A549 (cell line): ENCODE data around the gene FAM120B. TPM values are rescaled to one million over a fixed set of nuclear protein-coding genes. Genes with fewer than 3 reads are reported as not detected.

Source experiments
- ATAC-seq, 2 experiments: fragments of 200-7000 bp in 1 of 2; fragments of >200 bp in 1 of 2; cut with Nextera tagmentation in 1 of 2; cut with Tn5 transposase in 1 of 2; 3 replicates each; pipeline versions ENCODE4 v1.8.0 to v1.9.1; 2018 to 2020; ENCODE audit warnings: mild to moderate bottlenecking in 1 of 2, moderate library complexity in 1 of 2
- CTCF ChIA-PET: fragments of 300-600 bp; sonication (Branson Sonifier 250); formaldehyde crosslinking; extraction: SDS; loops from one replicate; lab custom pipeline; 2021; ENCODE audit warnings: antibody characterized with exemption, inconsistent platforms; lab: Yijun Ruan, JAX
- POLR2A ChIA-PET: fragments of 350-600 bp; formaldehyde crosslinking; extraction: SDS; loops from one replicate; lab custom pipeline; 2021; ENCODE audit warnings: antibody characterized with exemption, inconsistent platforms; lab: Yijun Ruan, JAX
- DNase-seq, 2 experiments: peaks; one replicate each; pipeline versions ENCODE4 v3.0.0 to v3.0.0-alpha.2; 2011 to 2016; ENCODE audit warnings: low read depth in 1 of 2, low spot score in 1 of 2
- FAIRE-seq: peaks from 2 replicates; lab custom pipeline; 2011; peaks lifted over from hg19 to GRCh38; lab: Jason Lieb, UNC
- H3K27ac ChIP-seq, 2 experiments: fragments of >200 bp; sonication (Bioruptor Twin); formaldehyde crosslinking; 3 replicates each; pipeline ENCODE4 v1.5.1; 2016 to 2017
- H3K4me1 ChIP-seq: fragments of >200 bp; sonication (Bioruptor Twin); formaldehyde crosslinking; 3 replicates; pipeline ENCODE4 v1.6.1; 2016
- H3K4me2 ChIP-seq: fragments of >200 bp; sonication (Bioruptor Twin); formaldehyde crosslinking; 3 replicates; pipeline ENCODE4 v1.6.1; 2016
- H3K4me3 ChIP-seq: fragments of >200 bp; sonication (Bioruptor Twin); formaldehyde crosslinking; 3 replicates; pipeline ENCODE4 v1.5.1; 2016
- H3K9me3 ChIP-seq: fragments of >200 bp; sonication (Bioruptor Twin); formaldehyde crosslinking; 3 replicates; pipeline ENCODE4 v1.6.1; 2016
- ATOH8 ChIP-seq: fragments of 250-450 bp; sonication (Bioruptor Pico); IDR thresholded peaks from 2 replicates; pipeline ENCODE4 v1.5.0; 2020; ENCODE audit warnings: low read depth, mild to moderate bottlenecking, moderate library complexity
- CBX8 ChIP-seq: fragments of 200-600 bp; sonication (generic); IDR thresholded peaks from 2 replicates; pipeline ENCODE4 v1.6.1; 2016
- CEBPB ChIP-seq, 2 experiments: fragments of >200 bp in 1 of 2; sonication (Bioruptor Twin) in 1 of 2; formaldehyde crosslinking in 1 of 2; IDR thresholded peaks; 2 replicates each; pipeline ENCODE4 v1.6.1; 2012 to 2016
- CHD2 ChIP-seq: fragments of 150-350 bp; IDR thresholded peaks from 2 replicates; pipeline ENCODE4 v1.6.1; 2014; ENCODE audit warnings: low read length; ENCODE audit not compliant: partially characterized antibody
- CHD4 ChIP-seq: fragments of 200-600 bp; sonication (generic); IDR thresholded peaks from 2 replicates; pipeline ENCODE4 v1.6.1; 2016; ENCODE audit warnings: antibody characterized with exemption, mild to moderate bottlenecking, borderline replicate concordance
- CTCF ChIP-seq: fragments of >200 bp; sonication (Bioruptor Twin); formaldehyde crosslinking; IDR thresholded peaks from 3 replicates; pipeline ENCODE4 v1.5.1; 2016
- E2F6 ChIP-seq: IDR thresholded peaks from 2 replicates; pipeline ENCODE4 v1.6.1; 2012; ENCODE audit warnings: low read depth, borderline replicate concordance
- ELK1 ChIP-seq: fragments of 150-350 bp; IDR thresholded peaks from 2 replicates; pipeline ENCODE4 v1.6.1; 2014; ENCODE audit warnings: low read depth, mild to moderate bottlenecking, low read length
- FOXS1 ChIP-seq: fragments of 250-450 bp; sonication (Bioruptor Pico); IDR thresholded peaks from 2 replicates; pipeline ENCODE4 v1.5.0; 2020; ENCODE audit warnings: mild to moderate bottlenecking, moderate library complexity
- GATA3 ChIP-seq: IDR thresholded peaks from 2 replicates; pipeline ENCODE4 v1.6.1; 2012; ENCODE audit warnings: borderline replicate concordance
- HES2 ChIP-seq: fragments of >200 bp; sonication (Bioruptor Twin); formaldehyde crosslinking; IDR thresholded peaks from 2 replicates; pipeline ENCODE4 v1.6.1; 2016
- HMGXB4 ChIP-seq: fragments of 250-450 bp; sonication (Bioruptor Pico); IDR thresholded peaks from 2 replicates; pipeline ENCODE4 v1.5.0; 2021; ENCODE audit warnings: mild to moderate bottlenecking, moderate library complexity, borderline replicate concordance
- KDM5A ChIP-seq: fragments of 200-600 bp; sonication (generic); IDR thresholded peaks from 2 replicates; pipeline ENCODE4 v1.6.1; 2016; ENCODE audit warnings: antibody characterized with exemption, mild to moderate bottlenecking
- MYC ChIP-seq: IDR thresholded peaks from 2 replicates; pipeline ENCODE4 v1.6.1; 2012; ENCODE audit warnings: mild to moderate bottlenecking, inconsistent platforms, low read length, improper control_type of control experiment, borderline replicate concordance
- NFE2L2 ChIP-seq: fragments of 150-350 bp; conservative IDR thresholded peaks from 2 replicates; pipeline ENCODE4 v1.6.1; 2014; ENCODE audit warnings: low read length
- NPAS2 ChIP-seq: fragments of 250-450 bp; sonication (Bioruptor Pico); IDR thresholded peaks from 2 replicates; pipeline ENCODE4 v1.8.0; 2022; ENCODE audit warnings: mild to moderate bottlenecking, moderate library complexity, borderline replicate concordance
- RAD21 ChIP-seq, 2 experiments: fragments of >200 bp in 1 of 2; sonication (Bioruptor Twin) in 1 of 2; formaldehyde crosslinking in 1 of 2; IDR thresholded peaks in 1 of 2; conservative IDR thresholded peaks in 1 of 2; 2 replicates in 1 of 2; 3 replicates in 1 of 2; pipeline ENCODE4 v1.6.1; 2012 to 2018; ENCODE audit warnings: inconsistent platforms in 1 of 2
- REST ChIP-seq: fragments of 200-600 bp; sonication (generic); IDR thresholded peaks from 2 replicates; pipeline ENCODE4 v1.6.1; 2016; ENCODE audit warnings: antibody characterized with exemption, mild to moderate bottlenecking, moderate library complexity
- SREBF2 ChIP-seq: fragments of 450-650 bp; IDR thresholded peaks from 2 replicates; pipeline ENCODE4 v1.6.1; 2014; ENCODE audit warnings: mild to moderate bottlenecking, moderate library complexity
- ZSCAN20 ChIP-seq: fragments of 250-450 bp; sonication (Bioruptor Pico); IDR thresholded peaks from 2 replicates; pipeline ENCODE4 v1.8.0; 2022; ENCODE audit warnings: mild to moderate bottlenecking, moderate library complexity
- WGBS: methylation state at CpG from one replicate; pipeline ENCODE4 v1.1.6; 2017; ENCODE audit errors: missing lambda C conversion rate; 5-methylcytosine and 5-hydroxymethylcytosine counted together
- polyA plus RNA-seq, 4 experiments: library from polyadenylated mRNA; depleted of rRNA in 3 of 4; stranded (reverse); fragments of >200 nt; fragmentation: RNase III in 1 of 4; extraction: RNeasy Plus Mini Kit Qiagen cat#74134 plus additional on column Dnase treatment in 1 of 4; gene quantifications; 2 replicates in 3 of 4; 3 replicates in 1 of 4; pipeline ENCODE4 v1.2.3, GENCODE V29; 2011 to 2017

Gene FAM120B
- polyA plus RNA-seq, 2 of the 4 experiments (the other 2 are of a cell fraction): 7.0 to 7.7 TPM

GRCh38 chr6:170285482-170285881 lies 21.1 kb upstream of the FAM120B start:
- no peaks in the 10 kb centered on the region for H3K9me3 ChIP-seq
- no peak for DNase-seq
- TF ChIP-seq NFE2L2 (no peak), CBX8 (no peak), E2F6 (no peak), MYC (no peak), CTCF (no peak), GATA3 (no peak), HES2 (no peak)
- TF ChIP-seq, all 56 proteins: peak for 0
- no peak for FAIRE-seq
- Histone ChIP-seq H3K4me3 (no peak overlapping the region), H3K27ac (no peak overlapping the region), H3K4me2 (no peak overlapping the region), H3K4me1 (peaks cover 6% of the 10 kb centered on the region; the same call in 1 of the 3 replicates)
- 50% methylated on average over 1 of the region's 5 CpGs for WGBS
- CTCF ChIA-PET: interaction anchor here (1.1 kb wide), 1 partner anchor 454 kb away, joined by 3 read pairs; no protein-coding TSS in a partner anchor
- no peak for ATAC-seq
- POLR2A ChIA-PET: no interaction called here

- 70% methylated on average over 14 of the region's 26 CpGs for WGBS
- Histone ChIP-seq H3K4me1 (peaks cover 6% of the 10 kb centered on the region; the same call in 2 of the 3 replicates), H3K4me3 (no peak overlapping the region), H3K4me2 (no peak overlapping the region), H3K27ac (no peak overlapping the region), H3K9me3 (no peaks in the 10 kb centered on the region)
- ATAC-seq: no peak
- ChIA-PET POLR2A (no interaction called here), CTCF (interaction anchor here (0.6 kb wide), 1 partner anchor 1964 kb away, joined by 3 read pairs; no protein-coding TSS in a partner anchor)
- no peak for DNase-seq
- no peak for FAIRE-seq
- TF ChIP-seq NPAS2 (CRISPR knock-in tag) (no peak), CEBPB (IDR thresholded peaks at IDR 0.05) (no peak), CTCF (no peak), ZSCAN20 (CRISPR knock-in tag) (no peak), NFE2L2 (no peak), RAD21 (conservative IDR thresholded peaks at IDR 0.05 in 1 of 2, IDR thresholded peaks at IDR 0.05 in 1 of 2) (no peak), CHD4 (no peak), ATOH8 (CRISPR knock-in tag) (no peak), FOXS1 (no peak), HES2 (no peak), CHD2 (no peak), ELK1 (no peak), KDM5A (no peak), HMGXB4 (CRISPR knock-in tag) (no peak), SREBF2 (no peak), REST (no peak)
Observed at GRCh38 chr6:170286246-170286933, 20.2 kb upstream of the FAM120B start.
